Measurements from ENCODE around the gene LEF1. TPM values are rescaled to one million over a fixed set of nuclear protein-coding genes. Genes with fewer than 3 reads are reported as not detected.

The LEF1 gene
- 12.5 TPM for total RNA-seq

DNA sequence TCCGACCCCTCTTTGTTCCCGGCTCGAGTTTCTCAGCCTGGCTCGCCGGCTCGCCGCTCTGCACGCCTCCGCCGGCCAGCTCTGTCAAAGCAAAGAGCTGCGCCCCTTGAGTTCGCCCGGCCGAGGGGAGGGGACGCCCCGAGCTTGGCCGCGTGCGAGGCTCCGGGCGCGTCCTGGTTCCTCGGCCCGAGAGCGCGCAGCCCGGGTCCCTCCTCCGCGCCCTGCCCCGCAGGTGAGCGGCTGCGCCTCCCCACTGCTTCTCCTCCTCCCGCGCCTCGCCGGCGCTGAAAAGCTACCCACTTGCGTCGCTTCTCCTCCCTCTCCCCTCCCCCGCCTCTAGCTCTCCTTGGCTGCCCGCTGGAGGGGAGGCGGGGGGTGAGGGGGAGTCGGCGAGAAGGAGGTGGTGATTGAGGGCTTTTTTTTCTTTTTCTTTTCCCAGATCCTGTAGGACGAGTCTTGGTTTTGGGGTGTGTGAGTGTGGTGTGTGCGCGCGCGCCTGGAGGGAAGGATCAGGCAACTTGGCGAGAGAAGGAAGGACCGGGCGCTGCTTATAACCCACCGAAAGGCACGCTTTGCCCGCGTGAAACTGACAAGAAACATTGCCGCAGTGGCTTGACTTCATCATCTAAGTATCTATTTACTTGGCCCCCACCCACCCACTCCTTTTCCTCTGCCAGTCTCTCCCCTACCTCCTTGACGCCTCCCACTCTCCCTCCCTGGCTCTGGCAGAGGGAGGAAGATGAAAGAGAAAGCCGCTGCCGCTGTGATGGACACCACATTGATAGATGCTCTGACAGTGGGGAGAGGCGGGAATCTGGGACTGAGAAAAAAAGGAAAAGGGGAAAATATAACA lies at the start of gene LEF1:
LEF1 (minus strand) TSS at position 262 of the 853 bp plus-strand sequence. CDS start 1,165 bp downstream, outside the sequence.
- no peaks in the 10 kb centered on the region for H3K9me3 ChIP-seq
- intact Hi-C loops (cut with DNase I), result no loop called here
- H3K27me3 ChIP-seq, result peaks cover 11% of the 10 kb centered on the region
- TF ChIP-seq POLR2A (IDR thresholded peaks at IDR 0.05) (no peak), CTCF (IDR thresholded peaks at IDR 0.05) (no peak), POLR2AphosphoS5 (IDR thresholded peaks at IDR 0.05; ENCODE audit: insufficient read depth in 1 of 2, low read depth in 1 of 2) (peak in 1 of 2 donors; percentile 43)
- peaks cover 27% of the 10 kb centered on the region for H3K4me1 ChIP-seq
- no peak for DNase-seq (ENCODE audit: extremely low spot score in 2 of 2)
- no peaks in the 10 kb centered on the region for H3K36me3 ChIP-seq
- H3K4me3 ChIP-seq, result peak within 1 kb of the TSS; percentile 48 to 58
- peak within 1 kb of the TSS; percentile 31 for H3K27ac ChIP-seq

DNA sequence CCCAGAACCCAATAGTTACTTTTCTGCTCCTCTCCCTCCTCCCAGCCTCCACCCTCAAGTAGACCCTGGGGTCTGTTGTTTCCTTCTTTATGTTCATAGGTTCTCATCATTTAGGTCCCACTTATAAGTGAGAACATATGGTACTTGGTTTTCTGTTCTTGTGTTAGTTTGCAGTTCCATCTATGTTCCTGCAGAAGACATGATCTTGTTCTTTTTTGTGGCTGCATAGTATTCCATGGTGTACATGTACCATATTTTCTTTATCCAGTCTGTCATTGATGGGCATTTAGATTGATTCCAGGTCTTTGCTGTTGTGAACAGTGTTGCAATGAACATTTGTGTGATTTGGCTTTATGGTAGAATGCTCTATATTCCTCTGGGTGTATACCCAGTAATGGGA lies 47.8 kb upstream of the LEF1 start:
- Histone ChIP-seq H3K27me3 (no peaks in the 10 kb centered on the region), H3K4me3 (no peak overlapping the region), H3K9me3 (no peaks in the 10 kb centered on the region), H3K4me1 (no peaks in the 10 kb centered on the region), H3K36me3 (no peaks in the 10 kb centered on the region), H3K27ac (no peak overlapping the region)
- TF ChIP-seq POLR2AphosphoS5 (IDR thresholded peaks at IDR 0.05; ENCODE audit: insufficient read depth in 1 of 2, low read depth in 1 of 2) (no peak), POLR2A (IDR thresholded peaks at IDR 0.05) (no peak), CTCF (IDR thresholded peaks at IDR 0.05) (no peak)
- DNase-seq (ENCODE audit: extremely low spot score in 2 of 2), result no peak
- intact Hi-C loops (cut with DNase I), result no loop called here

DNA sequence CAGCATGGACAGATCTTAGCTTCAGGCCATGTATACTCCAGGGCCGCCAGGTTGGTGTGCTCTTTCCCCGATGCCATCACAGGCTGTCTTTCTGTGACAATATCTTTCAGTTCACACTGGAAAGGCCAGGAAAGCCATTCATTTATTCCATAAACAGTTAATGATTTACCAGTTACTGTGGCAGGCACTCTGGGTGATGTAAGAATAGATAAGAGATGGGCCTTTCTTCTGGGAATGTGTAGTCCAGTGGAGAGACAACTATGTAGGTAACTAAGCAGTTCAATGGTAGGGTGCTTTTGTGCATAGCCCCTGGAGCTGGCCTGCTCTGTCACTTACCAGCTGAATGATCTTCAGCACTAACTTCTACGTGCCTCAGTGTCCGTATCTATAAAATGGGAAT lies 46.3 kb upstream of the LEF1 start:
- Histone ChIP-seq H3K4me1 (no peaks in the 10 kb centered on the region), H3K4me3 (no peak overlapping the region), H3K9me3 (no peaks in the 10 kb centered on the region), H3K36me3 (no peaks in the 10 kb centered on the region), H3K27ac (no peak overlapping the region), H3K27me3 (no peaks in the 10 kb centered on the region)
- no peak for DNase-seq (ENCODE audit: extremely low spot score in 2 of 2)
- TF ChIP-seq POLR2AphosphoS5 (IDR thresholded peaks at IDR 0.05; ENCODE audit: insufficient read depth in 1 of 2, low read depth in 1 of 2) (no peak), POLR2A (IDR thresholded peaks at IDR 0.05) (no peak), CTCF (IDR thresholded peaks at IDR 0.05) (no peak)
- intact Hi-C loops (cut with DNase I), result no loop called here

DNA sequence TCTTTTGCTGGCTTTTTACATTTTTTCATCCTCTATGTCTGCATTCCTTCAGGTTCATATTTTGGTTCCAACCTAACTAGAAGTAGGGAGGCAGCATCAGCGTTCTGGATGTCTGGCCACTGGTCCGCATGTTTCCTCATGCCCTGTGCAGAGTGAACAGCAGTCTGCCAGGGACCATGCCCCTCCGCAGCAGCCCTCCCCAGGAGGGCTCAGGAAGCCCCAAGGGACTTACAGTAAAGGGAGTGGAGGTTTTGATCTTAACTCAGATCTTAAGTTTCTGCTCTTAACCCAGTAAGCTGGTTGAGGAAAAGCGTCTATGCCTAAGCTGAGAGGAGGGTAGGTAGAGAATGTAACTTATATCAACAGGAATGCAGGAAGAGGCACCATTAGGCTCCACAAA lies 45.0 kb upstream of the LEF1 start:
- H3K4me1 ChIP-seq, result no peaks in the 10 kb centered on the region
- intact Hi-C loops (cut with DNase I), result no loop called here
- no peak overlapping the region for H3K4me3 ChIP-seq
- no peaks in the 10 kb centered on the region for H3K27me3 ChIP-seq
- no peak overlapping the region for H3K27ac ChIP-seq
- H3K9me3 ChIP-seq, result no peaks in the 10 kb centered on the region
- no peak for DNase-seq (ENCODE audit: extremely low spot score in 2 of 2)
- H3K36me3 ChIP-seq, result no peaks in the 10 kb centered on the region
- no peak for TF ChIP-seq POLR2A (IDR thresholded peaks at IDR 0.05)
- no peak for TF ChIP-seq POLR2AphosphoS5 (IDR thresholded peaks at IDR 0.05; ENCODE audit: insufficient read depth in 1 of 2, low read depth in 1 of 2)

GRCh38 chr4:108213308-108213707 lies 44.6 kb upstream of the LEF1 start:
- no peak for DNase-seq (ENCODE audit: extremely low spot score in 2 of 2)
- intact Hi-C loops (cut with DNase I), result no loop called here
- Histone ChIP-seq H3K9me3 (no peaks in the 10 kb centered on the region), H3K36me3 (no peaks in the 10 kb centered on the region), H3K27ac (no peak overlapping the region), H3K4me1 (no peaks in the 10 kb centered on the region), H3K4me3 (no peak overlapping the region), H3K27me3 (no peaks in the 10 kb centered on the region)
- TF ChIP-seq CTCF (IDR thresholded peaks at IDR 0.05), result no peak
- TF ChIP-seq POLR2A (IDR thresholded peaks at IDR 0.05), result no peak
- TF ChIP-seq POLR2AphosphoS5 (IDR thresholded peaks at IDR 0.05; ENCODE audit: insufficient read depth in 1 of 2, low read depth in 1 of 2), result no peak
